HepG2 (cell line): Measurements from ENCODE around the gene VPS11. TPM values are rescaled to one million over a fixed set of nuclear protein-coding genes. Genes with fewer than 3 reads are reported as not detected.

Experiments
- CAMTA2 ChIP-seq: sonication (generic); formaldehyde crosslinking; IDR thresholded peaks from 2 replicates; pipeline ENCODE4 v1.4.0; 2020; ENCODE audit warnings: mild to moderate bottlenecking, missing genetic modification reagents, borderline replicate concordance
- CC2D1A ChIP-seq: sonication (generic); formaldehyde crosslinking; IDR thresholded peaks from 2 replicates; pipeline ENCODE4 v1.8.1; 2023; ENCODE audit warnings: mild to moderate bottlenecking, missing genetic modification reagents
- EHMT2 ChIP-seq: fragments of 200-600 bp; sonication (generic); IDR thresholded peaks from 2 replicates; pipeline ENCODE4 v1.7.0; 2017; ENCODE audit warnings: antibody characterized with exemption, low read depth, low read length, borderline replicate concordance
- FOXC1 ChIP-seq: sonication (generic); formaldehyde crosslinking; IDR thresholded peaks from 2 replicates; pipeline ENCODE4 v1.8.0; 2022; ENCODE audit warnings: mild to moderate bottlenecking, missing genetic modification reagents, borderline replicate concordance
- SCMH1 ChIP-seq: sonication (generic); formaldehyde crosslinking; IDR thresholded peaks from 2 replicates; pipeline ENCODE4 v1.9.0; 2021; ENCODE audit warnings: missing genetic modification reagents, mild to moderate bottlenecking, borderline replicate concordance
- SMAD1 ChIP-seq: sonication (generic); formaldehyde crosslinking; IDR thresholded peaks from 2 replicates; pipeline ENCODE4 v1.4.0; 2020; ENCODE audit warnings: missing genetic modification reagents, low read depth, mild to moderate bottlenecking, borderline replicate concordance
- THAP8 ChIP-seq: sonication (generic); formaldehyde crosslinking; IDR thresholded peaks from 2 replicates; pipeline ENCODE4 v1.5.1; 2020; ENCODE audit warnings: missing genetic modification reagents, mild to moderate bottlenecking, borderline replicate concordance
- YEATS4 ChIP-seq: sonication (generic); formaldehyde crosslinking; IDR thresholded peaks from 2 replicates; pipeline ENCODE4 v1.4.0; 2020; ENCODE audit warnings: missing genetic modification reagents, borderline replicate concordance
- ZNF33B ChIP-seq: sonication (generic); formaldehyde crosslinking; IDR thresholded peaks from 2 replicates; pipeline ENCODE4 v1.5.1; 2020; ENCODE audit warnings: mild to moderate bottlenecking, missing genetic modification reagents
- ZNF556 ChIP-seq: sonication (generic); formaldehyde crosslinking; IDR thresholded peaks from 2 replicates; pipeline ENCODE4 v1.4.0; 2020; ENCODE audit warnings: mild to moderate bottlenecking, missing genetic modification reagents, borderline replicate concordance
- ZNF569 ChIP-seq: sonication (generic); formaldehyde crosslinking; IDR thresholded peaks from 2 replicates; pipeline ENCODE4 v1.5.0; 2020; ENCODE audit warnings: mild to moderate bottlenecking, missing genetic modification reagents, moderate library complexity, borderline replicate concordance
- ZNF570 ChIP-seq: sonication (generic); formaldehyde crosslinking; IDR thresholded peaks from 2 replicates; pipeline ENCODE4 v1.4.0; 2020; ENCODE audit warnings: mild to moderate bottlenecking, missing genetic modification reagents, borderline replicate concordance
- ZNF646 ChIP-seq: sonication (generic); formaldehyde crosslinking; IDR thresholded peaks from 2 replicates; pipeline ENCODE4 v1.9.0; 2021; ENCODE audit warnings: mild to moderate bottlenecking, missing genetic modification reagents
- ZNF678 ChIP-seq: sonication (generic); formaldehyde crosslinking; IDR thresholded peaks from 2 replicates; pipeline ENCODE4 v1.4.0; 2020; ENCODE audit warnings: mild to moderate bottlenecking, missing genetic modification reagents
- ZNF720 ChIP-seq: sonication (generic); formaldehyde crosslinking; IDR thresholded peaks from 2 replicates; pipeline ENCODE4 v1.4.0; 2020; ENCODE audit warnings: missing genetic modification reagents
- ZSCAN31 ChIP-seq: sonication (generic); formaldehyde crosslinking; IDR thresholded peaks from 2 replicates; pipeline ENCODE4 v1.5.0; 2020; ENCODE audit warnings: low read depth, mild to moderate bottlenecking, missing genetic modification reagents
- polyA plus RNA-seq, 8 experiments: library from polyadenylated mRNA; depleted of rRNA in 3 of 8; stranded (reverse) in 7 of 8; unstranded in 1 of 8; fragments of >200 nt; fragmentation: Illumina TruSeq in 4 of 8; extraction: Trizol in 4 of 8; gene quantifications; 2 replicates each; pipeline versions ENCODE4 v1.2.1 to v1.2.3, GENCODE V29; 2011 to 2016; ENCODE audit warnings: low read depth in 4 of 8, missing spikeins in 1 of 8, mixed read lengths in 1 of 8; ENCODE audit not compliant: insufficient read depth in 1 of 8
- total RNA-seq, 5 experiments: library from RNA; depleted of rRNA; stranded (reverse); fragments of >200 nt; fragmentation: Illumina TruSeq; extraction: Trizol; gene quantifications; 2 replicates each; pipeline ENCODE4 v1.2.3, GENCODE V29; 2016; ENCODE audit warnings: low read depth in 1 of 5
- TF ChIP-seq, protein P1 (sequence below): sonication (generic); formaldehyde crosslinking; IDR thresholded peaks from 2 replicates; pipeline ENCODE4 v1.4.0; 2020; ENCODE audit warnings: mild to moderate bottlenecking, missing genetic modification reagents
- TF ChIP-seq, protein P2 (sequence below): fragments of 450-650 bp; IDR thresholded peaks from 2 replicates; pipeline ENCODE4 v1.6.1; 2016

VPS11 gene
- total and polyA plus RNA-seq, 2 of the 13 experiments (the other 11 are each of a cell fraction or from before 2014, with no cell fraction given), result 13.7 to 21.6 TPM

GRCh38 chr11:119101759-119102423 is 34.3 kb downstream of the VPS11 start, which contains the start of gene DPAGT1 (continued):
- TF ChIP-seq ZNF646, result no peak
- no peak for TF ChIP-seq THAP8 (CRISPR knock-in tag)
- TF ChIP-seq ZNF720 (CRISPR knock-in tag), result no peak
- TF ChIP-seq ZNF678 (CRISPR knock-in tag), result no peak
- TF ChIP-seq ZNF570, result no peak
- TF ChIP-seq, protein P1, sequence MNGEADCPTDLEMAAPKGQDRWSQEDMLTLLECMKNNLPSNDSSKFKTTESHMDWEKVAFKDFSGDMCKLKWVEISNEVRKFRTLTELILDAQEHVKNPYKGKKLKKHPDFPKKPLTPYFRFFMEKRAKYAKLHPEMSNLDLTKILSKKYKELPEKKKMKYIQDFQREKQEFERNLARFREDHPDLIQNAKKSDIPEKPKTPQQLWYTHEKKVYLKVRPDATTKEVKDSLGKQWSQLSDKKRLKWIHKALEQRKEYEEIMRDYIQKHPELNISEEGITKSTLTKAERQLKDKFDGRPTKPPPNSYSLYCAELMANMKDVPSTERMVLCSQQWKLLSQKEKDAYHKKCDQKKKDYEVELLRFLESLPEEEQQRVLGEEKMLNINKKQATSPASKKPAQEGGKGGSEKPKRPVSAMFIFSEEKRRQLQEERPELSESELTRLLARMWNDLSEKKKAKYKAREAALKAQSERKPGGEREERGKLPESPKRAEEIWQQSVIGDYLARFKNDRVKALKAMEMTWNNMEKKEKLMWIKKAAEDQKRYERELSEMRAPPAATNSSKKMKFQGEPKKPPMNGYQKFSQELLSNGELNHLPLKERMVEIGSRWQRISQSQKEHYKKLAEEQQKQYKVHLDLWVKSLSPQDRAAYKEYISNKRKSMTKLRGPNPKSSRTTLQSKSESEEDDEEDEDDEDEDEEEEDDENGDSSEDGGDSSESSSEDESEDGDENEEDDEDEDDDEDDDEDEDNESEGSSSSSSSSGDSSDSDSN (CRISPR knock-in tag), result peak; percentile 72
- TF ChIP-seq YEATS4 (CRISPR knock-in tag), result peak; percentile 78
- no peak for TF ChIP-seq SCMH1 (CRISPR knock-in tag)
- TF ChIP-seq CAMTA2 (CRISPR knock-in tag), result no peak
- peak; percentile 95 for TF ChIP-seq EHMT2
- no peak for TF ChIP-seq CC2D1A (CRISPR knock-in tag)
- TF ChIP-seq, protein P2, sequence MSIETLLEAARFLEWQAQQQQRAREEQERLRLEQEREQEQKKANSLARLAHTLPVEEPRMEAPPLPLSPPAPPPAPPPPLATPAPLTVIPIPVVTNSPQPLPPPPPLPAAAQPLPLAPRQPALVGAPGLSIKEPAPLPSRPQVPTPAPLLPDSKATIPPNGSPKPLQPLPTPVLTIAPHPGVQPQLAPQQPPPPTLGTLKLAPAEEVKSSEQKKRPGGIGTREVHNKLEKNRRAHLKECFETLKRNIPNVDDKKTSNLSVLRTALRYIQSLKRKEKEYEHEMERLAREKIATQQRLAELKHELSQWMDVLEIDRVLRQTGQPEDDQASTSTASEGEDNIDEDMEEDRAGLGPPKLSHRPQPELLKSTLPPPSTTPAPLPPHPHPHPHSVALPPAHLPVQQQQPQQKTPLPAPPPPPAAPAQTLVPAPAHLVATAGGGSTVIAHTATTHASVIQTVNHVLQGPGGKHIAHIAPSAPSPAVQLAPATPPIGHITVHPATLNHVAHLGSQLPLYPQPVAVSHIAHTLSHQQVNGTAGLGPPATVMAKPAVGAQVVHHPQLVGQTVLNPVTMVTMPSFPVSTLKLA, result peak; percentile 68
- no peak for TF ChIP-seq ZNF569
- peak; percentile 30; the same call in 1 of the 2 replicates for TF ChIP-seq ZSCAN31 (CRISPR knock-in tag)
- TF ChIP-seq SMAD1 (CRISPR knock-in tag), result no peak; the same call in 1 of the 2 replicates
- TF ChIP-seq ZNF33B (CRISPR knock-in tag), result no peak
- peak; percentile 67; the same call in 1 of the 2 replicates for TF ChIP-seq FOXC1 (CRISPR knock-in tag)
- no peak for TF ChIP-seq ZNF556 (CRISPR knock-in tag)
